KOPT-K1 (cell line): ENCODE results near the gene SLC29A4.

ENCODE experiments used
- H3K27ac ChIP-seq: fragments of 200-600 bp; sonication (generic); 2 replicates; pipeline ENCODE4 v1.5.1; 2016; ENCODE audit warnings: antibody characterized with exemption, mild to moderate bottlenecking, low read depth, low read length; ENCODE audit not compliant: poor library complexity, severe bottlenecking
- H3K36me3 ChIP-seq: fragments of 200-600 bp; sonication (generic); 2 replicates; pipeline ENCODE4 v1.5.1; 2017; ENCODE audit warnings: antibody characterized with exemption, mild to moderate bottlenecking, low read length, moderate library complexity; ENCODE audit not compliant: insufficient read depth
- H3K9me3 ChIP-seq: fragments of 200-600 bp; sonication (generic); 2 replicates; pipeline ENCODE4 v1.5.1; 2017; ENCODE audit warnings: antibody characterized with exemption, low read length, mild to moderate bottlenecking; ENCODE audit not compliant: insufficient read depth, poor library complexity, severe bottlenecking

Gene SLC29A4

GRCh38 chr7:5345671-5346070 is 62.9 kb downstream of the SLC29A4 start:
- H3K9me3 ChIP-seq = peaks cover 36% of the 10 kb centered on the region
- H3K27ac ChIP-seq = no peak overlapping the region
- H3K36me3 ChIP-seq = peaks cover 93% of the 10 kb centered on the region

- peaks cover 28% of the 10 kb centered on the region for H3K9me3 ChIP-seq
- no peak overlapping the region for H3K27ac ChIP-seq
- H3K36me3 ChIP-seq = peaks cover 91% of the 10 kb centered on the region
These were observed 65.6 kb downstream of the SLC29A4 start for GRCh38 chr7:5348134-5349004.

- peaks cover 21% of the 10 kb centered on the region for H3K9me3 ChIP-seq
- H3K27ac ChIP-seq = no peak overlapping the region
- H3K36me3 ChIP-seq = peaks cover 91% of the 10 kb centered on the region
These were observed 66.2 kb downstream of the SLC29A4 start for GRCh38 chr7:5349005-5349380.

DNA sequence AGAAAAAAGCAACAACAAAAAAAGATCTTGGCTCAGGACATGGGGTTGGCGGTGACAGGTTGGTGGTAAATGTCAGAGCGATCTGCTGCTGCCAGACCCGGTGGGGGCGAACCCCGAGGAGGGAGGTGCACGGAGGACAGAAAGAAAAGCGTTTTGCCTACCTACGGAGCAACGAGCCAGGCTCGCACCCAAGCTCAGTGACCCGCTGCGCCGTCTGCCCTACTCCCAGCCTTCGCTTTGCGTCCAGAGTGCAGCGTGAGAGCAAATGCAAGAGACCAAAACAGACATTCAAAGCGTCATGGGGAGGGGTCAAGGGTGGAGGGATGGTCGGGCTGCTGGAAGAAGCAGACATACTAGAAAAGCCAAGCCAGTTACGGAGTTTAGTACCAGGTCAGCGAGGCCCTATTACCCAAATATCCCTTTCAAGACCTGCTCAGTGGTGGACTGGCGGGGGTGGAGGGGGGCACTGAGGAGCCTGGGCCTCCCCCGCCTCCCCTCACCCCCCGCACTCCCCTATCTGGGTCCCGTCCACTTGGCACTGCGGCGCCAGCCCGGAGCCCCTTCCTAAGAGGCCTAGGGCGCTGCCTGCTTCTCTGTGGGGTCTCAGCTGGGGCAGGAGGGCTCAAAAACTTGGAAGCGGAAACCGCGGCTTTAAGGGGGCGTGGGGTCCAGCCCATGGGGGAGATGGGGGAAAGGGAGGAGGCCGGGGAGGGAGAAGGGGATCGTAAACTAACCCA is 66.9 kb downstream of the SLC29A4 start:
- H3K36me3 ChIP-seq = peaks cover 90% of the 10 kb centered on the region

DNA sequence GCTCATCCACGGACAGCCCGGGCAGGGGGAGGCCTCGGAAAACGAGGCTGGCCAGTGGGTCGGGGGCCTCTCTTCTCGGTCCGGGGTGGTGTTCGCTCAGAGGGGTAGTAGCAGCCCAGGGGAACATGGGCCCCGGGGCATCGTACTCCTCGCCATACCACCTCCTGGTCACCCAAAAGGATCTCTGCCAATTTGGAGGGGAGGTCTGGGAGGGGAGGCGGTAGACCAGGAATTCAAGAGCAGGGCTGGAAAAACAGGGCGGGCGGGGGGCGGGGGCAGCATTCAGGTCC is 67.4 kb downstream of the SLC29A4 start:
- Histone ChIP-seq H3K9me3 (peaks cover 10% of the 10 kb centered on the region), H3K27ac (no peak overlapping the region), H3K36me3 (peaks cover 90% of the 10 kb centered on the region)

More for the DNA sequence above, 66.9 kb downstream of the SLC29A4 start:
- H3K27ac ChIP-seq = no peak overlapping the region
- peaks cover 15% of the 10 kb centered on the region for H3K9me3 ChIP-seq

DNA sequence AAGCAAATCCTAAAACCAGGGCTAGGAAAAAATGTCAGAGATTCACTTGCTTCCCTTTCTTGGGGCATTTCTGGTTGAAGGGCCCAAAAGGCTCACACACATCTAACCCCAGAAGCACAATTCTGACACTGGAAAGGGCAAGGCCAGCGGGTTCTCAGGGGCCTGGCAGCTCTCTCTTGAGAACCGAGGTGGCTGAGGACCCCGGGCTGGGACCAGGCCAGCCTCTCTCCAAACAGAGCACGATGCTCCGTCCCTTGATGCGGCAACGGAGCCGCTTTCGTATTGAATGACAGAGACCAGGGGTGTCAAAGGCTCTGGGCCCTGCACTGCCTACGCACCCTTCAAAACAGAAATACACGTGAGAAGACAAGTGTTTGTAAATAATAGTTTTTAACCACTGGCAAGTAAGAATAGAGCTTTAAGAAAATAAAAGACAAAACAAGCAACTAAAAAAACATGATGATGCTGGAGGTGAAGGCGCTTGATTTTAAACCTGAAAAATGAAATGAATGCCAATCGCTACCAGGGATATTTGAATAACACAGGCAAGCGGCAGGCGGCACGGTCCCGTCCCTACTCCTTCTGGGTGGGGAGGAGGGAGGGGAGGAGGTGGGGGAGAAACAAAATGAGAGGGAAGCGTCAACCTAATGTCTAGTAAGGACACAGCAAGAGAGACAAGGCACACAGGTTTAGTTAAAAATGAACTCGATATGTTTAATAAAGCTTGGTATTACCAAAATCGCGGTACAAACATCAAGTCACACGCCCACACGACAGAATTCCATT is 68.0 kb downstream of the SLC29A4 start:
- H3K27ac ChIP-seq = no peak overlapping the region
- peaks cover 4% of the 10 kb centered on the region for H3K9me3 ChIP-seq
- peaks cover 90% of the 10 kb centered on the region for H3K36me3 ChIP-seq

GRCh38 chr7:5351507-5352265 is 68.9 kb downstream of the SLC29A4 start:
- peaks cover 90% of the 10 kb centered on the region for H3K36me3 ChIP-seq
- H3K9me3 ChIP-seq = no peaks in the 10 kb centered on the region
- no peak overlapping the region for H3K27ac ChIP-seq

DNA sequence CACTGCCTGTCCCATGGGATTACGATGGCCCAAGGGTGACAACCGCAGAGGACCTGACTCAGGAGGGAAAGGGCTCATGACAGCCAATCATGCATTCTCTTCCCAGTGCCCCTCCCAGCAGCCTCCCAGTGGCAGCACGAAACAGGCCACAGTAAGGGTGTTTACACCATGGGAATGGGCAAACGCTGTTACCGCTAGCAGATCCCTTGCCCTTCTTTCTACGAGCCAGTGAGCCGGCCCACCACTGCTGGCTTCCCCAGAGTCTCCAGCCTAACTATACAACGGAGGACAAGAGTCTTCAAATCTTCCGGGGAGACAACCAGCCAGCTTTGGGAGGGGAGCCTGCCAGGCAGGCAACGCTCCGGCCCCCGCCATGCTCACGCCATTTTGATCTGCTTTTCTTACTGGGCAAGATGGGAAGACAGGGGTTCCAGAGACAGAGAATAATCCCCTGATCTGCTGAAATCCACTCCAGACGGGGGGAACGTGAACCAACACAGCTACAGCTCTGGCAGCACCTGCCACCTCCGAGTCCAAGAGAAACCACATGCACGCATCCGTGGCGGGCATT is 69.8 kb downstream of the SLC29A4 start:
- no peak overlapping the region for H3K27ac ChIP-seq
- peaks cover 94% of the 10 kb centered on the region for H3K36me3 ChIP-seq
- no peaks in the 10 kb centered on the region for H3K9me3 ChIP-seq

DNA sequence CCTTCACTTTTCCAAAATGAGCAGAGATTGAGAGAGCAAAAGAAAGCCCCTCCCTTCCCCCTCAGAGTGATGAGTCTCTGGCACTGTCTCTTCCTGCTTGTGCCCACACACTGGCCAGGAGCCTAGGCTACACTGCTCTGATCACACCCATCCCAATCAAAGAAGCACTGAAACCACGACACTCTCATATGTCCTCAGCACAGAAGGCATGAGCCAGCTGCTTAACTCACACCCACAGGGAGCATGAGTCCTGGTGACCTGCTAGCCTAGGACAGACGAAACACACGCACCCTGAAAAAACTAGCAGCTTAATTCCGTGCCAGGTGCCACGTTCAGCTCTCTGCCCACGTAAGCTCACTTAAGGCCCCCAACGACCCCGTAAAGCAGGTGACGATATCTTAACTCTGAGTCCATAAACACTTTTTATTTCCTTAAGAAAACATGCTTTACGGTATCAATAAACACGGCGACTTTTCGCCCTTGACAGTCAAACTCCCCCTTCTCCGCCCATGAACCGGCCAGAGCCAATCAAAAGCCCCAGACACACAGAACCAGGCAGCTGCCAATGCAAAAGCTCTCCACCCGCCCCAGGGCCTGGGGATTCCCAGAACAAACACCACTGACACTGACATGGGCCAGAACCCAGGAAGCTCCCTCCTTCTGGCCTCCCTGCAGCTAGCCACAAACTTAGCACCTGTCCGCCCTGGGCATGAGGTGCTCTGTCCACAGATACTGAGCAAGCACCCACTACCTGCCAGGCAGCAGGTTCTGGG is 71.9 kb downstream of the SLC29A4 start:
- Histone ChIP-seq H3K27ac (peak overlapping the region; percentile 0), H3K9me3 (no peaks in the 10 kb centered on the region), H3K36me3 (peaks cover 97% of the 10 kb centered on the region)
